Colonic mucosa (tissue), 4 donors: ENCODE measurements around the gene NFS1. TPM values are rescaled to one million over a fixed set of nuclear protein-coding genes. Genes with fewer than 3 reads are reported as not detected.
"Not testable (repeated sequence)": the region's sequence is repeated elsewhere in the genome, so short reads cannot be mapped to it uniquely, and the experiment has no call there.

Source experiments
- DNase-seq: peaks from one replicate; pipeline ENCODE4 v3.0.0-alpha.2; 2020
- H3K27ac ChIP-seq: fragments of 200-600 bp; one replicate; pipeline ENCODE4 v1.8.0; 2021
- H3K27me3 ChIP-seq: fragments of 200-600 bp; one replicate; pipeline ENCODE4 v1.8.0; 2021
- H3K36me3 ChIP-seq: fragments of 200-600 bp; one replicate; pipeline ENCODE4 v1.8.0; 2021
- H3K4me1 ChIP-seq: fragments of 200-600 bp; one replicate; pipeline ENCODE4 v1.8.0; 2021; ENCODE audit warnings: mild to moderate bottlenecking
- H3K4me3 ChIP-seq: fragments of 200-600 bp; one replicate; pipeline ENCODE4 v1.8.0; 2021
- H3K9ac ChIP-seq, 2 donors: one replicate each; pipeline ENCODE4 v1.7.0; 2013; ENCODE audit warnings: control low read depth in 2 of 2, low read depth in 2 of 2, low read length in 2 of 2
- H3K9me3 ChIP-seq: fragments of 200-600 bp; one replicate; pipeline ENCODE4 v1.8.0; 2021
- intact Hi-C: fragments of 100-400 bp; cut with DNase I; formaldehyde crosslinking; loops from one replicate; pipeline ENCODE4 v1.14.1; 2022
- total RNA-seq, 2 donors: library from RNA; stranded (reverse); fragmentation: NEBNext Ultra II Directional in 1 of 2; extraction: Animal tissue kit (Norgen Biotek cat#: 25700) in 1 of 2; gene quantifications; one replicate each; pipeline ENCODE4 v1.2.1, GENCODE V29; 2021
- TF ChIP-seq, protein P1 (sequence below): fragments of 200-600 bp; IDR thresholded peaks from one replicate; pipeline ENCODE4 v1.8.0; 2022; ENCODE audit warnings: antibody characterized with exemption, mild to moderate bottlenecking
- donor health status: healthy.
- donor health status: DM: no; HTN: no; CAD: no.
- donor health status: DM: no; HTN: no; CAD: no.

The NFS1 gene
- total RNA-seq, 2 donors from 2014 or later = 42.0 to 45.1 TPM

DNA sequence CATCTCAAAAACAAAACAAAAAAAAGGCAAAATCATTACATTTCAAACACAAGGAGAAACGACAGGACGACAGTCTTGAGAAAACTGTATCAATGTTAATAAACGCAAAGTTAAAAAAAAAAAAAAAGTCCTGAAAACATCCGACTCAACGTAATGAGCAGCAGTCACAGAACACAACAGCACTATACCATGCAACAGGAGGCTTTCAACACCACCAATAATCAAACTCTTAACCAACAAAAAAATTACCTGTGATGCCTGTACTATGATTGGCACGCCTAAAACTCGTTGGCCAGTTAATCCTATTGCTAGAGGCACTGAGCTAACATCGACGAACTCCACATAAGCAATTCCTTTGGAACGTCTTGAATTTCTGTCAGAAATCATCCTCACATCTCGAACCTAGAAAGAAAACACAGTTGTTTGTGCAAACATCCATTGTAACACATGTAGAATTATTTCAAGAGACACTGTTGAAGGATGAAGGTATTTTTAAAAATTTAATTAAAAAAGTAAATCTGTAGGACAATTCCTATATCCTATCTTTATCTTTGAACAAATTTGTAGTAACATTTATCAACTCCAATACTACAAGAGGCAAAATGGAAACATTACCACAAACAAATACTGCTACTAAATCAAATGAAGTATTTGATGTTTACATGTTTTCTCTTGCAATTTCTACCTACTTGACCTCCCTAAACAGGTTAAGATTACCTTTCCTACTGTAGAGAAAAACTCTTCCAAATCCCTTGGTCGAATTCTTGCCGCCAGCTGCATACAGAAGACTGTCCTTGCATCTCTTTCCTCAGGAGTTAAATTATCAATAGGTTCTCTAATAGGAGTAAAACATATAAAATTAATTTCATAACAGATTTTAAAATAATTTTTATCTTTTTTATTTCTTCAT is 25.4 kb upstream of the NFS1 start:
- H3K27me3 ChIP-seq = no peaks in the 10 kb centered on the region
- H3K9ac ChIP-seq = no peak overlapping the region
- no peaks in the 10 kb centered on the region for H3K4me1 ChIP-seq
- intact Hi-C loops = no loop called here
- peaks cover 62% of the 10 kb centered on the region for H3K36me3 ChIP-seq
- H3K27ac ChIP-seq = no peak overlapping the region
- no peaks in the 10 kb centered on the region for H3K9me3 ChIP-seq
- H3K4me3 ChIP-seq = no peak overlapping the region
- DNase-seq = no peak
- TF ChIP-seq, protein P1, sequence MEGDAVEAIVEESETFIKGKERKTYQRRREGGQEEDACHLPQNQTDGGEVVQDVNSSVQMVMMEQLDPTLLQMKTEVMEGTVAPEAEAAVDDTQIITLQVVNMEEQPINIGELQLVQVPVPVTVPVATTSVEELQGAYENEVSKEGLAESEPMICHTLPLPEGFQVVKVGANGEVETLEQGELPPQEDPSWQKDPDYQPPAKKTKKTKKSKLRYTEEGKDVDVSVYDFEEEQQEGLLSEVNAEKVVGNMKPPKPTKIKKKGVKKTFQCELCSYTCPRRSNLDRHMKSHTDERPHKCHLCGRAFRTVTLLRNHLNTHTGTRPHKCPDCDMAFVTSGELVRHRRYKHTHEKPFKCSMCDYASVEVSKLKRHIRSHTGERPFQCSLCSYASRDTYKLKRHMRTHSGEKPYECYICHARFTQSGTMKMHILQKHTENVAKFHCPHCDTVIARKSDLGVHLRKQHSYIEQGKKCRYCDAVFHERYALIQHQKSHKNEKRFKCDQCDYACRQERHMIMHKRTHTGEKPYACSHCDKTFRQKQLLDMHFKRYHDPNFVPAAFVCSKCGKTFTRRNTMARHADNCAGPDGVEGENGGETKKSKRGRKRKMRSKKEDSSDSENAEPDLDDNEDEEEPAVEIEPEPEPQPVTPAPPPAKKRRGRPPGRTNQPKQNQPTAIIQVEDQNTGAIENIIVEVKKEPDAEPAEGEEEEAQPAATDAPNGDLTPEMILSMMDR = no peak

DNA sequence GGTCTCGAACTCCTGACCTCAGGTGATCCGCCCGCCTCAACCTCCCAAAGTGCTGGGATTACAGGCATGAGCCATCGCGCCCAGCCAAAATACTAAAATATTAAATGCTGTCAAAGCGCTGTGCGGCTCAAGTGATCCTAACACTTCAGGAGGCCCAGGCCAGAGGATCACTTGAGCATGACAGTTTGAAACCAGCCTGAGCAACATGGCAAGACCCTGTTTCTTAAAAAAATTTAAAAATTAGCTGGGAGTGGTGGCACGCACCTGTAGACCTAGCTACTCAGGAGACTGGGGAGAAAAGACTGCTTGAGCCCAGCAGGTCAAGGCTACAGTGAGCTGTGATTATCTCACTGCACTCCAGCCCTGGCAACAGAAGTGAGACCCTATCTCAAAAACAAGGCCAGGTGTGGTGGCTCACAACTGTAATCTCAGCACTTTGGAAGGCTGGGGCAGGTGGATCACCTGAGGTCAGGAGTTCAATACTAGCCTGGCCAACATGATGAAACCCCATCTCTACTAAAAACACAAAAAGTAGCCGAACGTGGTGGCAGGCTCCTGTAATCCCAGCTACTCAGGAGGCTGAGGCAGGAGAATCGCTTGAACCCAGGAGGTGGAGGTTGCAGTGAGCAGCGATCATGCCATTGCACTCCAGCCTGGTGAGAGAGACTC is 24.6 kb upstream of the NFS1 start:
- H3K9me3 ChIP-seq, DNase-seq, H3K27me3 ChIP-seq, intact Hi-C loops, H3K27ac ChIP-seq, H3K4me1 ChIP-seq, H3K9ac ChIP-seq, H3K4me3 ChIP-seq: not testable (repeated sequence)
- peaks cover 62% of the 10 kb centered on the region for H3K36me3 ChIP-seq

DNA sequence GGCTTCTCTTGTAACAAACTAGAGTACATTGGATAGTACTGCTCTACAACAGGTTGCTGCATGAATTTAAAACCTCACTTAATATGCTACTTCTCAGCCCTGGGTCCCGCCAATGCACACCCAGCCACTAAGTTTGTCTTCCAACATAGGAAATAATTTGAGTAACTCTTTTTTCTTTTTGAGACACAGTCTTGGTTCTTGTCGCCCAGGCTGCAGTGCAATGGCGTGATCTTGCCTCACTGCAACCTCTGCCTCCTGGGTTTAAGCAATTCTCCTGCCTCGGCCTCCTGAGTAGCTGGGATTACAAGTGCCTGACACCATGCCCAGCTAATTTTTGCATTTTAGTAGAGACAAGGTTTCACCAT is 24.1 kb upstream of the NFS1 start:
- H3K9ac ChIP-seq, H3K4me3 ChIP-seq, intact Hi-C loops, H3K9me3 ChIP-seq, DNase-seq, H3K27me3 ChIP-seq, H3K4me1 ChIP-seq, H3K27ac ChIP-seq: not testable (repeated sequence)
- peaks cover 59% of the 10 kb centered on the region for H3K36me3 ChIP-seq

DNA sequence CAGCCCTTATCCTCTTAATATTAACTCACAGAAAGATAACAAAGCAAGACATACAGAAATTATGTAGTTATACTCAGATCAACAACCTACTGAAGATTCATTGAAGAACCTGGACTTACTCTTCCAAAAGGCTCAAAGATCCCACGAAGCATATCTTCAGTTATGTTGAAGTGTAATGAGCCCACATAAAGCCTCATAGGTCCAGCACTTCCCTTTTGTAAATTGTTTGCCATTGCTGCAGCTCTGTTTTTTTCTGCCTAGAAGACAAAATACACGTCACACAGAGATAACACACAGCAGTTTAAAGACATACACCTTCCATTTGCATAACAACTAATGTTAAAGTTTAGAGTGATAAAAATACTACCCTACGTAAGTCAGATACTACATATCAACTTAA is 22.5 kb upstream of the NFS1 start:
- intact Hi-C loops = no loop called here
- no peak overlapping the region for H3K4me3 ChIP-seq
- TF ChIP-seq, protein P1 = no peak
- H3K9me3 ChIP-seq = no peaks in the 10 kb centered on the region
- DNase-seq = no peak
- H3K27me3 ChIP-seq = no peaks in the 10 kb centered on the region
- H3K4me1 ChIP-seq = no peaks in the 10 kb centered on the region
- H3K9ac ChIP-seq = no peak overlapping the region
- H3K27ac ChIP-seq = no peak overlapping the region
- peaks cover 63% of the 10 kb centered on the region for H3K36me3 ChIP-seq

DNA sequence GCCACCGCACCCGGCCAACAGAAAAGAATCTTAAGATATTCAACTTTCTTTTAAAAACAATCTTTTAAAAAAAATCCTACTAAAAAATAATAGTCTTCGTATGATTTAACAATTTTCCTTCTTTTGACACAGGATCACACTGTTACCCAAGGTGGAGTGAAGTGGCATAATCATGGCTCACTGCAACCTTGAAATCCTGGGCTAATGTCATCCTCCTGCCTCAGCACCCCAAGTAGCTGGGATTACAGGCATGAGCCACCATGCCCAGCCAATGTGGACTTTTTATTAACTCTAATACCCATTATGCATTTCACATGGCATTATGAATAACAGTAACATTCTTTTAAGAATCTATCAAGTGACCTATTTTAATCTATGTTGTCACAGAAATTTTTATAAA is 22.1 kb upstream of the NFS1 start:
- H3K27me3 ChIP-seq = no peaks in the 10 kb centered on the region
- TF ChIP-seq, protein P1 = no peak
- no peak for DNase-seq
- peaks cover 67% of the 10 kb centered on the region for H3K36me3 ChIP-seq
- no peak overlapping the region for H3K27ac ChIP-seq
- H3K9ac ChIP-seq = no peak overlapping the region
- no peaks in the 10 kb centered on the region for H3K9me3 ChIP-seq
- no peaks in the 10 kb centered on the region for H3K4me1 ChIP-seq
- H3K4me3 ChIP-seq = no peak overlapping the region
- intact Hi-C loops = no loop called here

DNA sequence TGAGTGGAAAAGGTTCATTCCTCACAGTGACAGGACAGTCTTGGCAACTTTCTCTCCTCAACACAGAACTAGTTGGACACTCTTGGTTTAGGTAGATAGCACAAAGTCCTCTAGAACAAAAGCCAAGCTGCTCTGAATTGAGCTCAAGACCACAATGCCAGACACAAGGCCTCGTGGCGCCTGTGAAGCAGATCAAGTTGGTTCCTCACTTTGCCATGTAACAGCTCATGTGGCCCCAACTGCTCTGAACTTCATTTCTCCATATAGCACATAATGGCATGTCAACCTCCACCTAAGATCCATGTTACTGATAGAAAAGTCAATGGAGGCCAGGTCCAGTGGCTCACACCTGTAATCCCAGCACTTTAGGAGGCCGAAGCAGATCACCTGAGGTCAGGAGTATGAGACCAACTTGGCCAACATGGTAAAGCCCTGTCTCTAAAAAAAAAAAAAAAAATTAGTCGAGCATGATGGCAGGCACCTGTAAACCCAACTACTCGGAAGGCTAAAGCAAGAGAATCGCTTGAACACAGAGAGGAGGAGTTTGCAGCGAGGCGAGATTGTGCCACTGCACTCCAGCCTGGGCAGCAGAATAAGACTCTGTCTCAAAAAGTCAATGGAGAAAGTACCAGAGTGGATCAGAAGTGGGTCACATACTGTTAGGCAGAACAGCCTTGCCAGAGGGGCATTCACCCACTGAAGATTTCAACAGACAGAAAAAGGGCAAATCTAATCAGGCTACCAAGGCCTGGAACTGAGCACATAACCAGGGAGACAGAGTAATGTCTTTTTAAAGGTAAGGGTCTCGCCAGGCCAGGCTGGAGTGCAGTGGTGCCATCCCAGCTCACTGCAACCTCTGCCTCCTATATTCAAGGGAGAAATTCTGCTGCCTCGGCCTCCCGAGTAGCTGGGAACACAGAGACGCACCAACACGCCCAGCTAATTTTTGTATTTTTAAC is 21.3 kb upstream of the NFS1 start:
- Histone ChIP-seq H3K27me3 (no peaks in the 10 kb centered on the region), H3K9me3 (no peaks in the 10 kb centered on the region), H3K27ac (no peak overlapping the region), H3K36me3 (peaks cover 74% of the 10 kb centered on the region), H3K4me3 (no peak overlapping the region), H3K9ac (no peak overlapping the region), H3K4me1 (no peaks in the 10 kb centered on the region)
- DNase-seq = no peak
- TF ChIP-seq, protein P1 = no peak
- intact Hi-C loops = no loop called here
